LoVo (cell line): ENCODE results near the gene BCAS2.
A peak's percentile ranks its signal among the peaks of the same experiment; 100 is the strongest.

Source experiments
- DNase-seq: peaks from one replicate; pipeline ENCODE4 v3.0.0-alpha.2; 2016; ENCODE audit warnings: low spot score

BCAS2 gene

DNA sequence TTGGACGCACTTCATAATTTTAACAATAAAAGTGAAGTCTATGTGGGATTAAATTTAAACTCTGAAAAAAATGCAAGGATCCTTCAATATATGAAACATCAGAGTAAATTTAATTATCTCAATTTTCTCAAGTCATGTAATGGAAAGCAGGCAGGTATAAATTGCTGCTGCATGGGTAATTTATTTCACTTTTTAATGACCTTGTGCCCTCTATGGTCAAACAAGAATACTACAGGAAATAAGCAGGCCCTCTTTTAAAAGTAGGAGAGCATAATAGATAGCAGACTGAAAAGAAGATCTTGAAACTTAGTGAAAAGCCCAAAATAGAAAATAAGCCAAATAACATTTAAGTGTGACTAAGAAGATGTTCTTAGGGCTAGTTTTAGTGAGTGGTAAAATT, 22.9 kb downstream of the BCAS2 start:
- peak; percentile 33 for DNase-seq

- DNase-seq: no peak
Observed at GRCh38 chr1:114554577-114554976, 26.8 kb downstream of the BCAS2 start.

- no peak for DNase-seq
Observed at GRCh38 chr1:114552106-114552639, 29.2 kb downstream of the BCAS2 start.

DNA sequence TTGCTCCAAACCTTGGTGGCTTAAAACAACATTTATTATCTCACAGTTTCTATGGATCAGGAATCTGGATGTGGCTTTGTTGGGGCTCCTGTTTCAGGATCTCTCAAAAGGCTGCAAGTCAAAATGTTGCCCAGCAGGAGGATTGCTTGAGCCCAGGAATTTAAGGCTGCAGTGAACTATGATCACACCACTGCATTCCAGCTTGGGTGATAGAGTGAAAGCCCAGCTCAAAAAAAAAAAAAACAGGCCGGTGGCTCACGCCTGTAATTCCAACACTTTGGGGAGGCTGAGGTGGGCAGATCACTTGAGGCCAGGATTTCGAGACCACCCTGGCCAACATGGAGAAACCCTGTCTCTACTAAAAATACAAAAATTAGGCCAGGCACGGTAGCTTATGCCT, 30.0 kb downstream of the BCAS2 start:
- DNase-seq: no peak

- no peak for DNase-seq
Observed at GRCh38 chr1:114550336-114550735, 31.1 kb downstream of the BCAS2 start.

GRCh38 chr1:114549137-114549536, 32.3 kb downstream of the BCAS2 start:
- DNase-seq: no peak

- DNase-seq: no peak
Observed at GRCh38 chr1:114547076-114547475, 34.3 kb downstream of the BCAS2 start.

- no peak for DNase-seq
Observed at GRCh38 chr1:114545796-114546195, 35.6 kb downstream of the BCAS2 start.

DNA sequence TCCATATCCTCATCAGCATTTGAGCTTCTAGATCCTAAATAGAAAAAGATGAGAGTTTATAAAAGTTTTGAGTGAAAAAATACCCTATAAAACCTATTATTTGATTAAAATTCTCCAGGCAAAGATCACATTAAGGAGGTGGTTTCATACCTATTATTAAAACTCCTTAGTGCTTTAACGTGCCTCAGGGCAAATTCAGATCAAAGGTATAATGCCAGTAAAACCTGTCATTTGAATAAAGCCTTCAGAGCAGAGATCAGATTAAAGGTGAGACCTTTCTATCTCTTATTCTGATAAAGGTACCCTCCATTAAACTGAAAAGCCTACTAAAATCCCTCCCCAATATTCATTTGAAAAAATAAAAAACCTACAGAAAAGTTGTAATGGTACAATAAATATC, 36.1 kb downstream of the BCAS2 start:
- DNase-seq: no peak

DNA sequence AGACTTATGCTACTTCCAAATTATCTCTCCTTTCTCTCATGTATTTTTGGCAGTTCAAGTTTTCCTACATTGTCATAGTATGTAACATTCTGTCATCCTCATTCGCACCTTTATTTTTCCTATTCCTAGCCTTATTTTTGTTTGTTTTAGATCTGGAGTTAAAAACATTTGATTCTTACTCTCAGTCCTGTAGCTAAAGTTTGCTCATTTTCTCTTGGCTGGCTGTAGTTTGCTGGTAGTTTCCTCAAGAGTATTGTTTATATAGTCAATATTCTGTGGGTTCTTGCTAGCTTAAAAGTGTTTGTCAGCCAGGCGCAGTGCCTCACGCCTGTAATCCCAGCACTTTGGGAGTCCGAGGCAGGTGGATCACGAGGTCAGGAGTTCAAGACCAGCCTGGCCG, 40.6 kb downstream of the BCAS2 start:
- no peak for DNase-seq

DNA sequence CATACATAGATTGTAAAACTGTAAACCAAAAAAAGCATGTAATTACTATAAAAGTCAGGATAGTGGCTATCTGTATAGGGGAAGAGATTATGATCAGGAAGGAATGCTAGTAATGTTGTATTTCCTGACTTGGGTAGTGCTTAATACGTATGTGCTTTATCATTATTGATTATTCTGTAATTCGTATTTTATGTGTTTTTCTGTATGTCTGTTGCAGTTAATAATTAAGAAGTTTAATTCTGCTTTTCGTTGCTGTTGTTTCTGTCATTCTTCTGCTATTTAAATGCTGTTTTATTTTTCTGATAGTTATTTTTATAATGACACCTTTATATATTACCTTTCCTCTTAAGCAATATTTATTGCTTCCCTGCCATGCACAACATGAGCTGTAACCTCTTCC, 41.1 kb downstream of the BCAS2 start:
- no peak for DNase-seq

- no peak for DNase-seq
Observed at GRCh38 chr1:114536043-114536442, 45.4 kb downstream of the BCAS2 start.

DNA sequence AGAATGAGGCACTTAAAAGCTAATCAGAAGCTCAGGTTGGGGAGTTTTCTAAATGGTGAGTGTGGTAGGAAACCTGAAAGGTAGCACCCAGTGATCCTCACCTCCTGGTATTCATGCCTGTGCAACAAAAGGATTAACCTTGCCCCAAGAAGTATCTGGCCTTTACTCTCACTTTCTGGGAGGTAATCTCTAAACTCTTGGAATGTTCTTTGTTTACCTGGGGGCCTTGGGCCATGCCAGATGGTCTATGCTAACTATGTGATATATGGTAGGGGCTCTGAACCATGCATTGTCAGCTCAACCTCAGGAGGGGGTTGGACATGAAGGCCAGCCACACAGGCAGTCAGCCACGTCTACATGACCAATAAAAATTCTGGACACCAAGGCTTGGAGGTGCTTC, 46.0 kb downstream of the BCAS2 start:
- DNase-seq: no peak

DNA sequence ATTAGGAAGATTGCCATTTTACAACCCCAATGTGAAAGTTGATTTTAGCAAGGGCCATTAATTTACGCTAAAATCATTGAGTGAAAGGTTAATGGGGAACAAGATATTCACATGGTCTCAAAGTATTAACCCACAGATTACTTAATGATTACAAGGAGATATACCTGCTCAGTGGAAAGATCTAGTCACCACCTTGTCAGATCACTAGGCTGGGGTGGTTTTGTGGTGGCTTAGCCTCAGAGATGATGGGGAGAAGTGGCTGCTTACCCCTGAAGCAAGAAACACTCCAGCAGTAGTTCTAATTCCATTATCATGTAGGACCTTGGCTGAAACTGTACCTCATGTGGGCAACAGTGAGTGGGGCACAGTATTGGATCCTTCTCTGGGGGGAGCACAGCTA, 50.3 kb downstream of the BCAS2 start:
- no peak for DNase-seq

- no peak for DNase-seq
Observed at GRCh38 chr1:114530224-114530623, 51.2 kb downstream of the BCAS2 start.

DNA sequence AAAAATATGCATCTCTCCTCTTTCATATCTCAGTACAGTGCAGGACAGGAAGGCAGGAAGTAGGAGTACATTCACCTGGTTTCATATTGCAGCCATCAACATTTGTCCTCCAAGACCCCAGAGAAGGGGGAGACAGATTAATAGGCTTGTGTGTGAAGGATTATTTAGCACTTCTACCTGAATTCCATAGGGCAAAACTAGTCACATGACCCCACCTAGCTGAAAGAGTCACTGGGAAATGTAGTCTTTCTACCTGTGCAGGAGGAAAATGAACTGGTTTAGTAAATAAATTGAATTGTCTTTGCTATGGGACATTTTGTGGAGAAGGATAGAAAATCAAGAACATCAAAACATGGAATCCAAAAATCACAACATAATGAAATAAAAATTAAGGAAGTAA, 56.5 kb downstream of the BCAS2 start:
- DNase-seq: no peak

DNA sequence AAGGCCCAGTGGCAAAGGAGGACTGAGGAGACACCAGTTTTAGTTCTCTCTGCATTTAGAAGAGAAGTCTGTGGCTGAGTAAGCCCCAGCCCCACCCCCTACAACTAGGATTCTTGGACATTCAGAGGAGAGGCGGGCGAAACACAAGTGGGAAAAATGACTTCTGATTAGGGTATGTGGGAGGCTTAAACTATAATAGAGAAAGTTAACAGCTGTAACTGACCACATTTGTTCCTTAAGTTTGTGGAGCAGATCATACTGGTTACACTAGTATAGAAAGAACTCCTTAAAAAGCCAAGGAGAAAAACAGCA, 59.2 kb downstream of the BCAS2 start:
- DNase-seq: no peak

GRCh38 chr1:114521396-114522263, 59.8 kb downstream of the BCAS2 start:
- no peak for DNase-seq
